HG02588 (cell line): Measurements from ENCODE around the gene UTP14A.
"Not testable (repeated sequence)": the region's sequence is repeated elsewhere in the genome, so short reads cannot be mapped to it uniquely, and the experiment has no call there.

Source experiments
- ATAC-seq: cut with Tn5 transposase; IDR thresholded peaks from one replicate; pipeline ENCODE4 v1.9.1; 2021; ENCODE audit warnings: mild to moderate bottlenecking, moderate library complexity; ENCODE audit not compliant: unreplicated experiment

The UTP14A gene, protein sequence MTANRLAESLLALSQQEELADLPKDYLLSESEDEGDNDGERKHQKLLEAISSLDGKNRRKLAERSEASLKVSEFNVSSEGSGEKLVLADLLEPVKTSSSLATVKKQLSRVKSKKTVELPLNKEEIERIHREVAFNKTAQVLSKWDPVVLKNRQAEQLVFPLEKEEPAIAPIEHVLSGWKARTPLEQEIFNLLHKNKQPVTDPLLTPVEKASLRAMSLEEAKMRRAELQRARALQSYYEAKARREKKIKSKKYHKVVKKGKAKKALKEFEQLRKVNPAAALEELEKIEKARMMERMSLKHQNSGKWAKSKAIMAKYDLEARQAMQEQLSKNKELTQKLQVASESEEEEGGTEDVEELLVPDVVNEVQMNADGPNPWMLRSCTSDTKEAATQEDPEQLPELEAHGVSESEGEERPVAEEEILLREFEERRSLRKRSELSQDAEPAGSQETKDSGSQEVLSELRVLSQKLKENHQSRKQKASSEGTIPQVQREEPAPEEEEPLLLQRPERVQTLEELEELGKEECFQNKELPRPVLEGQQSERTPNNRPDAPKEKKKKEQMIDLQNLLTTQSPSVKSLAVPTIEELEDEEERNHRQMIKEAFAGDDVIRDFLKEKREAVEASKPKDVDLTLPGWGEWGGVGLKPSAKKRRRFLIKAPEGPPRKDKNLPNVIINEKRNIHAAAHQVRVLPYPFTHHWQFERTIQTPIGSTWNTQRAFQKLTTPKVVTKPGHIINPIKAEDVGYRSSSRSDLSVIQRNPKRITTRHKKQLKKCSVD

DNA sequence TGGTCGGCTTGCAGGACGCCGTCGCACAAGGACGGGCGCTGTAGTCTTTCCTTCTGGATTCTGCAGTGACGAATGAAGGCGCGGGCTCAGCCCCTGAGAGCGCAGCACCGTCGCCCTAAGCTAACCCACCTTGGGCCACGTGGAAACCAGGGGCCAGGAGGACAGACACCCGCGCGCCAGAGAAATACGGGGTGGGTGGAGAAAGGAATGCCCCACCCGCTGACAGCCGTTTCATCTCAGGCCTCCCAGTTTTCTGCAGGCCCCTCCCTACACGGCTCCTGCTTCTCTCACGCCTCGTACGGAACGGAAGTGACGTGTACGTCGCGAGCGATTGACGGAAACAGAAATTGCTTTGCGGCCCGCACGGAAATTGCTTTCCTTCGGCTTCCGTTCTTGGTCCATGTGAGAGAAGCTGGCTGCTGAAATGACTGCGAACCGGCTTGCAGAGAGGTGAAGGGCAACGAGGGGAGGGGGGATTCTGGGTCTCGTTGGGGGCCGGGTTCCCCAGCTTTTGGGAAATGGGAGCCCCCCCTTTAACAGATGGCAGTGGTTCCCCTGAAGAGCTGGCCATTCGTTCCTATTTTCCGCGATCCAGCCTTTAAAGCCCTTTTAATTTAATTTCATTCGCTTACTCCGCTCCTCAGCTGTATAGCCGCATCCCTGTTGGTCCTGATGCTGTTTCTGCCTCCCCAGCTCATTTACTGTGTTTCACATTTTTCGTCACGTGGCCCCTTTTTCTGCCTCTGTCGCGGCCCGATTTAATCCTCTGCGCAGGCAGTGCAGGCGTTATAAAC is at the start of gene UTP14A:
Gene UTP14A, plus strand, starts transcription at position 378 of the 794 bp plus-strand sequence. Its CDS starts 47 bp downstream, at position 425.
- peak; percentile 96 for ATAC-seq

DNA sequence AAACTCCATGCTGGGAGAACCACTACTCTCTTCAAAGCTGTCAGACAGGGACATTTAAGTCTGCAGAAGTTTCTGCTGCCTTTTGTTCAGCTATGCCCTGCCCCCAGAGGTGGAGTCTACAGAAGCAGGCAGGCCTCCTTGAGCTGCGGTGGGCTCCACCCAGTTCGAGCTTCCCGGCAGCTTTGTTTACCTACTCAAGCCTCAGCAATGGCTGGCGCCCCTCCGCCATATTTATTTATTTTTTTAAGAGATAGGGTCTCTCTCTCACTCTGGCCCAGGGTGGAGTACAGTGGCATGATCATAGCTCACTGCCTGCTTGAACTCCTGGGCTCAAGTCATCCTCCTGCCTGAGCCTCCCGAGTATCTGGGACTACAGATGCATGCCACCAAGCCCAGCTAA is 46.8 kb upstream of the UTP14A start:
- ATAC-seq, result not testable (repeated sequence)

DNA sequence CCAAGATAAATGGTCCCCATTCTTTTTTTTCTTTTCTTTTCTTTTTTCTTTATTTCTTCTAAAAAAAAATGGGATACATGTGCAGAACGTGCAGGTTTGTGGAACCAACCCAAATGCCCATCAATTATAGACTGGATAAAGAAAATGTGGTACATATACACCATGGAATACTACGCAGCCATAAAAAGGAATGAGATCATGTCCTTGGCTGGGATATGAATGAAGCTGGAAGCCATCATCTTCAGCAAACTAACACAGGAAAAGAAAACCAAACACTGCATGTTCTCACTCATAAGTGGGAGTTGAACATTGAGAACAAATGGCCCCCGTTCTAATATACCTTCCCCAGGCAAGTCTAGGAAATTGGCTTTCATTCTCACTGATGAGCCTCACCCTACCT is 39.6 kb upstream of the UTP14A start:
- not testable (repeated sequence) for ATAC-seq

DNA sequence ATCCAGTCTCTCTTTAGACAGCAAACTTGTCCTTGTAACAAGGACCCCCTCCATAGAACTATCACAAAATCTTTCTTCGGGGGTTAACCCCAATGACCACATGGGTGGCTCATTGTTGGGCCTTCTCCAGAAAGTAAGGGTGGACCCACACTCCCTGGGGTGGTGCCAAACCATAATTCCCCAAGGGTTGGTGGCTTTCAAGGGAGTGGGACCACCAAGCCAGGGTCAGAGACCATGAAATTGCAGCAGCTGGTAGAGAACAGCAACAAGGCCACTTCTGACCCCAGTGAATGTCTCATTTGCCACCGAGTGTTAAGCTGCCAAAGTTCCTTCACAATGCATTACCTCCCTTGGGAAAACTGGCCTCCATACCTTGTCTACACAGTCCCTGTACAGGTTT is 33.4 kb upstream of the UTP14A start:
- ATAC-seq, result no peak

DNA sequence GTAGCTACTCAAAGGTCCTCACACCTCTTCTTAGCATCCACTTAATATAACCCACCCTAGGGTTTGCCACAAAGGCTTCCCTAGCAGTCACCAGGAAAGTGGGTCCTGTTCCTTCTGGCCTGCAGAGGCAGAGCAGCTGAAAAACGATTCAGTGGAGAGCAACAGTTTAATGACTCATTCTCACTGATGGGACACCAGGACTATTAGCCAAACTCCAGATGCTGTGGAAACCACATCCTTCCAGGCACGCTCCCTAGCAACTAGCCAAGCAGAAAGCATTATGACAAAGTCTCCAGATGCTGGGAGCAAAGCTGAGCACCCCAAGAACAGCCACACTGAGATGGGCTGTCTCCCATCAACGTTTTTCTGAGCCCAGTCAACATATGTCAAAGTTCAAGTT is 30.3 kb upstream of the UTP14A start:
- ATAC-seq, result no peak

DNA sequence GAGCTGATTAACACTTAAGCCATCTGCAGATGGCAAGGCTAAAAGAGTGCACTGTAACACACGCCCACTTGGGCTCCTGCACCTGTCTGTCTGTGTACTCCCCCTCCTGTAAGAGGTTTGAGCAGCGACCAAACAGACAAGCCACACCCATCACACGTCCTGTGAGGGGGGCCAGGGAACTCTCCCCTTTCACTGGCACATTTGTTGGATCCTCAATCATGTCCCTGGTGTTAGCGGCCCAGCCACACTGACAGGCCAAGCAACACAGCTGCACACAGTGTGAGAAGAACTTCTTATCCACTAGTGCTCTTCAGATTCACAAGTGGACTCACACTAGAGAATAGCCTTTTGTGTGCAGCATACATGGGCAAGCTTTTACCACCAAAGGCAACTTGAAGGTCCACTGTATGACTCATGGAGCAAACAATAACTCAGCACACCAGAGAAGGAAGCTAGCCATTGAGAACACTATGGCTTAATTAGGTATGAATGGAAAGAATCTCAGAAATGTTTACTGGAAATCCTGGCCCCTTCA is 29.1 kb upstream of the UTP14A start:
- no peak for ATAC-seq

DNA sequence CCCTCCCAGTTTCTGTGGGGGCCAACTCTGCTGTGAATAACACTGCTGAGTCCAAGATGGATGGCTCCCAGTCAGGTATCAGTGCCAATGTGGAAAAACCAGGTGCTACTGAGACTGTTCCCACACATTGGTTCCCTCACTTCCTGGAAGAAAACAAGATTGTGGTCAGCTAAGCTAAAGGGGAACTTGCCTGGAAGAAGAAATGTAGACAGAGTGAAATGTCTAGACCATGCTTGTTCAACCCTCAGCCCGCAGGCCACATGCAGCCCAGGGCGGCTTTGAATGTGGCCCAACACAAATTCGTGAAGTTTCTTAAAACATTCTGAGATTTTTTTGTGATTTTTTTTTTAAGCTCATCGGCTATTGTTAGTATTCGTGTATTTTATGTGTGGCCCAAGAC is 28.6 kb upstream of the UTP14A start:
- no peak for ATAC-seq

DNA sequence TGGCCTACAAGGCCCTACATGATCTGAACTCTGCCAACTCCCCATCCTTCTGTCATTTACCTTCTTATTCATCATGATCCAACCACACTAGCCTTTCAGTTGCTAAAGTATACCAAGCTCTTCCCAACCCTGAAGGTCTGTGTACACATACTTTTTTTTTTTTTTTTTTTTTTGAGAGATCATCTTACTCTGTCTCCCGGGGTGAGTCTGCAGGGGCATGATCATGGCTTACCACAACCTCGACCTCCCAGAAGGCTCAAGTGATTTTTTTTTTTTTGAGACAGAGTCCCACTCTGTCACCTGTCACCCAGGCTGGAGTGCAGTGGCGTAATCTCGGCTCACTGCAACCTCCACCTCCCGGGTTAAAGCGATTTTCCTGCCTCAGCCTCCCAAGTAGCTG is 5.9 kb upstream of the UTP14A start:
- ATAC-seq, result no peak

DNA sequence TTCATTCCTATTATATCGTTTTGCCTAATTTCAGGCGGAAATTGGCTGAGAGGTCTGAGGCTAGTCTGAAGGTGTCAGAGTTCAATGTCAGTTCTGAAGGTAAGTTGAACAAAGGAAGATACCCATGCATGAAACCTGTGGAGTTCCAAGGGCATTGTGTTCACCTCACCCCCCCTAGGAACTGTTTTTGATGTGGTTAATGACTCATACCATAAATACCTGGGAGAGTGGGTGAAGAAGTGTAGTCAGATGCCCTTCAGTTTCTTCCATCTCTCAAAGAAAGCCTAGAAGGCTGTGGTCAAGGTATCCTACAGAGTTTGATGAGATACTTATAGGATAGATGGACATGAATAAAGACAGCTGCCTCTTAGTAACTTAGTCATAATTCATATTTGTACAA is 2.7 kb downstream of the UTP14A start:
- ATAC-seq, result no peak

DNA sequence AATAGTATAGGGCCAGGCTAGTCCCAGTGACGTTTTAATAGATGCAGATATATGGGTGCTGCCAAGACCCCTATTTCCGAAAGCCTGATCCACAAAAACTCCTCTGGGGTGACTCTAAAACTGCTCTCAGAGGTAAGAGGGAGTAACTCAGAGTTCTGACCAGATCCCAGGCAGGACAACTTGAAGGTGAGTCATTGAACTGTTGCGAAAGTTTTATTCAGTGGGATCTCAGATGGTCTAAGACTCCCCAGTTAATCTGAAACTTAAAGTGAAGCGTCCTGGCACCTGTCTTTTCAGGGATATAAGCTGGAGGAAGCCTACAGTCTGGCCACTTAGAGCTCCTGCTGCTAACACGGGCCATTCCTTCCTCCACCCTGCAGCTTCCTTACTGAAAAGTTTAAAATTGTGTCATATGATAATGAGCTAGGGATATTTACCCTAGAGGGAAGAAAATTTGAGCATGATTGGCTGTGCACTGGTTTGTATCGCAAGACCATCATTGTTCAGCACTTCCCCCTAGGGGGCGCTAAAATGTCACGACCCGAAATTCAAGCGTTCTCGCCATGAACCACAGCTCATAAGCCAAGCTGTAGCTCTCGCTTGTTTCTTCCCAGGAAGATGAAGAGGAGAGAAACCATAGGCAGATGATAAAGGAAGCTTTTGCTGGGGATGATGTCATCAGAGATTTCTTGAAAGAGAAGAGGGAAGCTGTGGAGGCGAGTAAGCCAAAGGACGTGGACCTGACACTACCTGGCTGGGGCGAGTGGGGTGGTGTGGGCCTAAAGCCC is 19.5 kb downstream of the UTP14A start:
- no peak for ATAC-seq

DNA sequence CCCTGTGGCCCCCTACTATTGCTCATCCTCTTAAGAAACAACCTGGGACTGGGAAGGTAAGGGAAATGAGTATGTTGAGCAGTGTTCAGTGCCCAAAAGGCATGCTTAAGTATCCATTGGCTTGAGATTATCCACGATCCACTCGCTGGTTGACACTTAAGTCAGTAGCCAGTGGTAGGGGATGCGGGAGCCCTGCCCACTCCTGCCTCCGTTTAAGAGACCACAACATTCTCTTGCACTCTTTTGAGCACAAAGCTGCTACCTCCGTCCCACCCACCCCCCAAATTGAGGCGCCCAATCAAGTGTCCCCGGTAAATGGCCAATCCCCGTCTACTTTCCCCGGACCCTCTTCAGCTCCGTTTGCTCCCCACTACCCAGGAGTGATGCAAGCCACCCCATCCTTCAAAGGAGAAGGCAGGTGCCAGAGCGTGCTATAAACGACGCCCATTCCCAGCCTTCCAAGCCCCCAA is 25.0 kb downstream of the UTP14A start:
- ATAC-seq, result no peak

DNA sequence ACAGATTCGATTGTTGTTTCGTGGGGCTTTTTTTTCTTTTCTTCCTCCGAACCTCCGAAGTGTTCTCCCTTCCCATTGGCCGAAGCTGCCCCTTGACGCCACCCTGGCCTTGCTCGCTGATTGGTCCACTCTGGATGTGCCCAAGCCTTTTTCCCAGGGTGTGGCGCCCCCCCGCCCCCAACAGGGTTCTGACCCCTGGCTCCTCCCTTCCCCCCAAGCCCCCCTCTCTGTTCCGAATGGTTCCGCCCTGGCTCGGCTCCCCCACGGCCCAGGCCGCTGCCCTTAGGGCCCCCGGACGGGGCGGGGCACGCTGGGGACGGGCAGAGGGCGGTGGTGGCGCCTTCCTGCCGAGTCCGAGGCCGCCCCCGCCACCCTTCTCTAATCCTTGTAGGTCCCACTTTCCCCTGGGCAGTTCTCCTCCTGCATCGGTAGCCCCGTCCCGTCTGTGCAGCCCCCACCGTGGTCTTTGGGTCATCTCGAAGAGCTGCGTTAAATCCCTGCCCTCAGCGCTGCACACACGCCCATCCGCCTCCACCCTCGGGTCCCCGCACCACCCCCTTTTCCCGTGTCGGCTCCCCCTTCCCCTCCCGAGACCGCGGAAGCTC is 25.5 kb downstream of the UTP14A start:
- ATAC-seq, result peak; percentile 67

DNA sequence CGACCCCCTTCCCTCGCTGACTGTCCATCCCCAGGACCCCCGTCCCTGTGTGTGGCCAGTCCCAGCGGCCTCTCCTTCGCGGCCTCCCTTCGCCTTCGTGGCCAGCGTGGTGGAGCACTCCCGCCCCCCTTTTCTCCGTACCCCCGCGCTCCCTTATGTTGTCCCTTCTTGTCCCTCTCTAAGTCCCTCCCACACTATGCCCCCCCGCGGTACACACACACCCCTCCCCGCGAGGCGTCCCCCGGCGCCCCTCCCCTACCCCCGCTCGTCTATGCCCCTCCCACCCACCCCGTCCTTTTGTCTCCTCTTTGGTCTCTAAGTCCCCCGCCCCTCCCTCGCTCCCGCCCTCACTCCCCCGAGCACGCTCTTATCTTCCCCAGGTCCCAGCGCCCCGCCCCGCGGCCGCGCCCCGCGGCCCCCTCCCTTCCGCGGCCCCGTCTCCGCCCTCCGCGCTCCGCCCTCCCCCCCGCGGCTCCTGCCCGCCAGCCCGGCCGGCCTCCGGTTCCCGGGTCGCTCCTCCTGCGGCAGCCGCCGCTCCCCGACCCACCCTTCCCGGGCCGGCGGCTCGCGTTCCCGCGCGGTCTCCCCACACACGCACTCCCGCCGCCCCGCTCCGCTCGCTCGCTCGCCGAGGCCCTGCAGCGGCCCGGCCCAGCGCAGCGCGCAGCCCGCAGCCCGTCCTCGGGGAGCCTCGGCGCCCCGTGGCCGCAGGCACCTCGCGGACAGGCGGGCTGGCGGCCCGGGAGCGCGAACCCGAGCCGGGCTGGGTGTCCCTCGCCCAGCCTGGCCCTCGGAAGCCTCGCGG is 26.3 kb downstream of the UTP14A start:
- peak; percentile 59 for ATAC-seq

DNA sequence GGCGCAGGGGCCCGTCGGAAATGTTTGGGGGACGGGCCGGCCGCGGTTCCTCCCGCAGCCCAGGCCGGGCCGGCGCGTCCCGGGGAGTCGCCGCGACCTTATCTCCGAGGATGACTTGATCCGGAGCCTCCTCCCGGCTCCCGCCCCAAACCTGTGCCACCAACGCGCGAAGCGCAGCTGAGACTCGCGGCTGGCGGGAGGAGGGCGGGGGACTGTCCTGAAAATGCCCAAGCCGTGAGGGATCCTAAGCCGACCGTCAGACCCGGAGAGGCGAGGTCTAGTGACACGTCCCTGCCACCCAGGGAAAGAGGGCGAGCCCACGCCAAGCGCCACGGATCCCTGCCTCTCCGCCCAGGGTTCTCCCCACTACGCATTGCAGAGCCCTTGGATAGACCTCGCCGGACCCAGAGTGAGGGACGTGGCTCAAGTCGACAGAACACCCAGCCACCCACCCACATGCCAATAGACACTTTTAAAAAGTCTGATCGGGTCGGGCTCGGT is 26.9 kb downstream of the UTP14A start:
- peak; percentile 14 for ATAC-seq

DNA sequence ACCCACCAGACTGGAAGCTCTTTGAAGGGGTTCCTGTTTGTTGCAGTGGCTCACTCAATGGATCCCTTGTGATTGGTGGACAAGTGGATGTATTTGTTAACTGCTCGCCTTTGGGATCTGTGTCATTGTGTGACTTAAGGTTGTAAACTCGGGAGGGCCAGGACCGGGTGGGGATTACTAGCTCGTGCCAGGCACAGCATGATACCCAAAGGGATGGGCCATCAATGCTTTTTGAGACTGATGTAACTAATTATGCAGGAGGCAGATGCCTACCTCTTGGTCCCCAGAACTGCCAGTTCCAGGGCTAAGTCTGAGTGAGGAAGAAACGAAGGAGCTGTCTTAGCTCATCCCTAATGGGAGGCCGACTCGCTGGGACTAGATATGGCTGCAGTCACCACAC is 27.7 kb downstream of the UTP14A start:
- no peak for ATAC-seq

DNA sequence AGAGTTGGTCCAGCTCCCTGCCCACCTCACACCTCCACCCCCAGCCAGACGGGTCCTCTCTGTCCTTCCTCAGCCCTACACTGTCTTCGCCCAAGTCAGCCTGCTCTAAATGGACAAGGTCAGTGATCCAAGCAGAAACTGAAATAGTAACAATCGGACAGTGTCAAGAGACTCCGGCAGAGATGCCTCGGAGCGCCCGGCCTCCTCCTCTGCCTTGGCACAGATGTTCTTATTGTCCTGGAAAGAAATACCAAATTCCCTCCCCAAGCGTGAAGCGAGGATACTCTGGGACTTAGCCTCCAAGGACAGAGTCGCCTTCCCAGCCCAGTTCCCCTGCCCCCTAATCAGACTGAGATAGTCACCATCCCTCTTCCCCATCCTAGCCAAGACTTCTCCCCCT is 28.5 kb downstream of the UTP14A start:
- no peak for ATAC-seq

DNA sequence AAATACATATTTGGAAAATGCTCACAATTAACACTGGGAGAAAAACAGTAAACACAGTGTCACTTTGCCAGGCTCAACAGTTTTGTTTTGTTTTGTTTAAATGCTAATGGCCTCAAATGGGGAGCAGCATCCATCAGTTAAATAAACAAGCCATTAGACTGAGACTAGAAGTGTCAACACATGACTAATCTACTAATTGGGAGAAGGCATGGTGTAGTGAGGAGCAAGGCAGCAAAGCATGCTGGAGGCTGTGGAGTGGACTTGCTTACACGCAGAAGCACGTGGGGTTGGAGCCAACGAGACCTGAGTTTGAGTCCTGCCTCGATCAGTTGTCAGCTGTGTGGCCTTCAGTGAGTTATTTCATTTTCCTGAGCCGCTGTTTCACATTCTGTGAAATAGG is 29.0 kb downstream of the UTP14A start:
- no peak for ATAC-seq

DNA sequence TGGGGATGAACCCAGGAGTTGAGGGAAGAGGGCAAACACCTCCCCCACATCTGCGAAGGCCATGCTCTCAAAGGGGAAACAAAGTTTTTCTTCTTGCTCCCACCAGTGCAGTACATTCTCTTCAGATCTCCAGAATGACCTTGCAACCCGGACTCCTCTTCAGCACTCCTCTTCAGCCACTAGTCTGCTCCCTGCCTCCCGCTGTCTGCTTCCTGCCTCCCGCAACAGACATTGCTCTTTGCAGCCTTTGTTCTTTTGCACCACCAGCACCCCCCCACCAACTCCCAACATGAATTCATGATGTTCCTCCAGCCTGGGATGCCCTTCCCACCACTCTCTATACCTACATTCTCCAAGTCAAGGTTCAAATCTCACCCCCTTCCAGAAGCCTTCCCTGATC is 32.1 kb downstream of the UTP14A start:
- ATAC-seq, result no peak

DNA sequence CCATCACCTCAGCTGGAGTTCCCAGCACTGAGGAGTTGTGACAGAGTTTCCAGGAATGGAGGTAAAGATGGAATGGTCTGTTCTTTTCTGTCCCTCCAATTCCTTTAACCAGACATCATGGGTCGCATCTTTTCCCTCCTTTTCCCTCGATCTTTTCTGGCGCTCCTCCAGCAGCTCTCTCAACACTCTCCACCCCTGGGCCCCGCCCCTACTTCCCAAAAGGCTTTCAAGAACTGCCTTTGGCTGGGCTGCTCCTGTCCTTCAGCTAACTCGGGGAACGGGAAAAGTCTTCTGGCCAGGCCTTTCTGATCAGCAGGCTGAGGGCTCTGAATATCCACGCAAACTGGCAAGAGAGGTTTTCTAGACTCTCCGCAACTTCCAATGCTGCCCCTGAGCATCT is 34.0 kb downstream of the UTP14A start:
- ATAC-seq, result no peak
